Activated CD4-positive, alpha-beta memory T cell treated with anti-CD3 and anti-CD28 coated beads, Interleukin-2, amount 10 ng/mL, durations not matched to agents 7 days and 5 days (primary cell): ENCODE measurements around the gene FUT7. TPM values are rescaled to one million over a fixed set of nuclear protein-coding genes. Genes with fewer than 3 reads are reported as not detected.
"Not testable (repeated sequence)": the region's sequence is repeated elsewhere in the genome, so short reads cannot be mapped to it uniquely, and the experiment has no call there.

Experiments
- CTCF ChIA-PET: fragments of 350-600 bp; sonication (Branson Sonifier 250); formaldehyde crosslinking; loops from one replicate; lab custom pipeline; 2021; ENCODE audit warnings: antibody characterized with exemption, inconsistent platforms; lab: Charles Lee
- POLR2A ChIA-PET: fragments of 350-600 bp; sonication (Branson Sonifier 250); formaldehyde crosslinking; loops from one replicate; lab custom pipeline; 2021; ENCODE audit warnings: antibody characterized with exemption; lab: Charles Lee
- DNase-seq: peaks from one replicate; pipeline ENCODE4 v3.0.0-alpha.2; 2020
- H3K27ac Mint-ChIP-seq: one replicate; pipeline ENCODE4 v1.8.0; 2021; ENCODE audit warnings: mild to moderate bottlenecking, mixed read lengths
- H3K27me3 Mint-ChIP-seq: one replicate; pipeline ENCODE4 v1.8.0; 2021; ENCODE audit warnings: mixed read lengths
- H3K36me3 Mint-ChIP-seq: one replicate; pipeline ENCODE4 v1.8.0; 2021; ENCODE audit warnings: low read depth, mixed read lengths
- H3K4me1 Mint-ChIP-seq: one replicate; pipeline ENCODE4 v1.8.0; 2021; ENCODE audit warnings: mixed read lengths
- H3K4me3 Mint-ChIP-seq: one replicate; pipeline ENCODE4 v1.8.0; 2021; ENCODE audit warnings: mild to moderate bottlenecking, mixed read lengths
- H3K9me3 Mint-ChIP-seq: one replicate; pipeline ENCODE4 v1.8.0; 2021; ENCODE audit warnings: mixed read lengths
- total RNA-seq, 2 experiments: library from RNA; stranded (reverse); gene quantifications; one replicate each; pipeline ENCODE4 v1.2.3, GENCODE V29; 2021

FUT7 gene
- total RNA-seq, 2 experiments from 2014 or later: 9.9 to 10.4 TPM

DNA sequence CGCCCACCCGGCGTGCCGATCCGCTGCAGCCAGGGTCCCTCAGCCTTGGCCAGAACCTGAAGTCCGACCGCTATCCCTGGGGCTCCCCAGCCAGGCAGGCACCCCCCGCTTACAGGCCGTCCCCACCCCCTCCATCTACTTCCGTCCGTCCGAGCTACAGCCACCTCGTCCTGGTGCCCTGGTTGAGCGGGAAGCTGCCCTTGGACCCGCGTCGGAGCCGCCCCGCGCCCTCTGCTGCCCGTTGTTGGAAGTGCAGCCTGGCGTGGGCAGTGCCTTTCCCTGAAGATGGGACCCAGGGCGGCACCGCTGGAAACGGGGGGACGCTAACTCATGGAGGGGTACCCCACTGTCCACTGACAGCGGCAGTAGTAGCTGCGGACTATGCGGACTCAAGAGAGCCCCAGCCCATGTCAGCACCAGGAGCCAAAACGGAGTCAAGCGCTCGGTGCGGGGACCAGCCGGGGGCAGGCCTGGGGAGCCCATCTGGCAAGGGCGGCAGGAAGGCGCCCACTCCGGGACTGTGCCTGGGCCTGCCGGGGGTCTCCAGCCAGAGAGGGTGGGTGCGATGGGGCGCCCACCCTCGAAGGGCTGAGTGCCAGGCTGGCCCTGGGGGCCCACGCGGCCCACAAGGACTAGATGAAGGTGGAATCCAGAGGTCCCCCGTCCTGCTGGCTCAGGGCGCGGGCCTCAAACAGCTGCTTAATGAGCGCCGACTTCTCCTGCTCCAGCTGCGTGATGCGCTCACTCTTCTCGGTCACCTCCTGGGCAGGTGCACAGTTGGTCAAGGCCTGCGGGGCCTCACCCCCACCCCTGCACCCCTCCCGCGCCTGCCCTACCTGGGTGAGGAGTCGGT lies 32.4 kb upstream of the FUT7 start:
- H3K27ac Mint-ChIP-seq: no peak overlapping the region
- no peaks in the 10 kb centered on the region for H3K9me3 Mint-ChIP-seq
- POLR2A ChIA-PET: interaction anchor here (0.8 to 1.2 kb wide), 3 partner anchors 21 to 31 kb away, joined by 3 to 5 read pairs (median 3); no protein-coding TSS in a partner anchor
- CTCF ChIA-PET: interaction anchor here (0.7 to 8.8 kb wide), 15 partner anchors 9 to 274 kb away, joined by 3 to 105 read pairs (median 4); partner anchors contain the start of genes ABCA2, FUT7, MAN1B1 and TMEM141
- peaks cover 10% of the 10 kb centered on the region for H3K36me3 Mint-ChIP-seq
- no peaks in the 10 kb centered on the region for H3K27me3 Mint-ChIP-seq
- peaks cover 19% of the 10 kb centered on the region for H3K4me1 Mint-ChIP-seq
- DNase-seq: peak; percentile 63
- no peak overlapping the region for H3K4me3 Mint-ChIP-seq

DNA sequence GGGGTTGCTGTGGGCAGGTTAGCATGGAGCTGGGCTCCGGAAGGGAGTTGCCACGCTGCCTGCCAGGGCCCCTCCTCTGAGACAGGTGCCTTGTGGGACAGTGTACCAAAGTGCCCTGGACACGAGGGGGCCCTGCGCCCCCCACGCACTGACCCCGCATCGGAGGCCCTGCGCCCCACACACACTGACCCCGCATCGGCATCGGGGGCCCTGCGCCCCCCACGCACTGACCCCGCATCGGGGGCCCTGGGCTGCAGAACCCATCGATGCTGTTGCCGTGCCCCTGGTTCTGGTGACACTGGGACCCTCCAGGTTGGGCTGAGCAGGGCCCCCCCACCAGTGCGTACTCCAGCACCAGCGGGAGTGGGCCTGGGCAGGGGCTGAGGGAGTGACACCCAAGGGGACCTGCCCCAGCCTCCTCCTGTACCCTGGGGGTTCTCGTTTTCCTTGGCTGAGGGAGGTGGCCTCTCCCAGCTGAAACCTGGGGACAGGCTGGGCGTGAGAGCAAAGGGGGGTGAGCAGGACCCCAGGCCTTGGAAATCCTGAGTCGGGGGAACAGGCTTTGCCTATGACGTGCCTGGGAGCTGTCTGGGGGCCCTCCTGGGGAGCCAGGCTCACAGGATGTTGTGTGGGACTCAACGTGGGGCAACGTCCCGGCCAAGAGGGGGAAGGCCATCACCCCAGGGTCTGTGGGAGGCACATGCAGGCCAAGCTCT lies 31.6 kb upstream of the FUT7 start:
- Mint-ChIP-seq H3K9me3 (no peaks in the 10 kb centered on the region), H3K36me3 (peaks cover 10% of the 10 kb centered on the region)
- POLR2A ChIA-PET: interaction anchor here (0.8 to 1.2 kb wide), 4 partner anchors 22 to 37 kb away, joined by 3 to 5 read pairs (median 3); no protein-coding TSS in a partner anchor

DNA sequence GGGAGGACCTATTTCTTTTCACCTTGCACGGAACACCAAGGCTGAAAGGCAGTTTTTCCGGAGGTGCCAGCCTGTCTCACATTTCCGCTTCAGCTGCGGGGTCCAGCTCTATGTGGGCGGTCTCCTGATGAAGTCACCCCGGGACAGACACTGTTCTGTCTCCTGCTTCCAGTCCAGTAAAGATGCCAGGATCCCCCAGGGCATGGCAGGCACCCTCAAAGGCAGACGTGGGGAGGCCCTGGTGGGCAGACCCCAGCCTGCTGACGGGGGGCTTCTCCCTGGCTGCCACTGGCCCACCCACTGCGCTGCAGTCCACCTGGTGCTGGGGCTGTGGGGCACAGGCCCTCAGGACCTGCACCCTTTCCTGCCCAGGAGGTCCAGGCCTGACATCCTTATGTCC lies 30.9 kb upstream of the FUT7 start:
- H3K4me3 Mint-ChIP-seq, H3K27ac Mint-ChIP-seq, H3K27me3 Mint-ChIP-seq, H3K36me3 Mint-ChIP-seq, H3K4me1 Mint-ChIP-seq, CTCF ChIA-PET, H3K9me3 Mint-ChIP-seq, DNase-seq: not testable (repeated sequence)
- POLR2A ChIA-PET: interaction anchor here (1.0 kb wide), 1 partner anchor 36 kb away, joined by 3 read pairs; no protein-coding TSS in a partner anchor

More for the DNA sequence above, 31.6 kb upstream of the FUT7 start:
- no peak for DNase-seq
- no peak overlapping the region for H3K4me3 Mint-ChIP-seq
- no peaks in the 10 kb centered on the region for H3K27me3 Mint-ChIP-seq
- CTCF ChIA-PET: interaction anchor here (0.7 to 8.8 kb wide), 15 partner anchors 8 to 273 kb away, joined by 3 to 105 read pairs (median 4); partner anchors contain the start of genes ABCA2, FUT7, MAN1B1 and TMEM141
- no peak overlapping the region for H3K27ac Mint-ChIP-seq
- peaks cover 12% of the 10 kb centered on the region for H3K4me1 Mint-ChIP-seq

DNA sequence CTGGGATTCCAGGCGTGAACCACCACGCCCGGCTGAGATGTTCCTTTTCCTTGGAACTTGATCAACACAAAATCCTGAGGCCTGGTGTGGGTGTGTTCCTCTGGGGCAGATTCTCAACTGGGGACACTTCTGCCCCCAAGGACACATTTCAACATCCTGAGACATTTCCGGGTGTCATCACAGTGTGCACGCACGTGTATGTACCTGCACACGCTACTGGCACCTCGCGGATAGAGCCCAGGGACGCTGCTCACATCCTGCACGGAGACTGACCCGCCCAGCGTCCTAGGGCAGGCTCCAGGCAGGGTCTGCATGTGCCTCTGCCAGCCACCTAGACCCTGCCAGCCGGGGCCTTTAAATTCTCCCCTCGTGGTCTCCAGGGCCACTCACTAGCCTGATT lies 30.5 kb upstream of the FUT7 start:
- Mint-ChIP-seq H3K36me3 (peaks cover 5% of the 10 kb centered on the region), H3K4me1 (peaks cover 3% of the 10 kb centered on the region), H3K27me3 (no peaks in the 10 kb centered on the region), H3K4me3 (no peak overlapping the region), H3K27ac (no peak overlapping the region), H3K9me3 (no peaks in the 10 kb centered on the region)
- ChIA-PET CTCF (no interaction called here), POLR2A (no interaction called here)
- no peak for DNase-seq

DNA sequence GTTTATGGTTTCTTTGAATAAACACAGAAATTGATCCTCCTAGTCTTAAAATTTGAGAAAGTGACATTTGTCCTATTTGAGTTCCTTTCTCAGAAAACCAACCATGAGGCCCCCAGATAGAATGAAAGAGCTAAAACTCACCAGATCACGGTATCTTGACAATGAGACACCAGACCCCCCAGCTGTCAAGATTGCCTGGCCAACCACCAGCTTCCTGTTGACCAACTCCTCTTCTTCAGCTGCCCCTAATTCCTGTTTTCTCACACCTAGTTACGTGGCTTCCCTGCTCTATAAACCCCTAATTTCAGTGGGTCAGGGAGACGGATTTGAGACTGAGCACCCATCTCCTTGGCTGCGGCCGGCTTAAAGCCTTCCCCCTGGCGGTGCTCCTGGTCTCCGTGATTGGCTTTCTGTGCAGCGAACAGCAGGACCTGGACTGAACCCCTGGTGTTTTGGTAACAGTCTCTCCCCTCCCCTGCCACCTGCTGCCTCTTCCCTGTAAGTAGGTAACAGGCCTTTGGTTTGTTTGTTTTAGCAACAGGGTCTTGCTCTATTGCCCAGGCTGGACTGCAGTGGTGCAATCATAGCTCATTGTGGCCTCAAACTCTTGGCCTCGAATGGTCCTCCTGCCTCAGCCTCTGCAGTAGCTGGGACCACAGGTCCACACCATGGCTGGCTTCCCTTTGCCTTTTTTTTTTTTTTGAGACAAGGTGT lies 26.8 kb upstream of the FUT7 start:
- ChIA-PET POLR2A (interaction anchor here (1.4 kb wide), 1 partner anchor 11 kb away, joined by 5 read pairs; the partner anchor contains the start of gene SAPCD2), CTCF (interaction anchor here (0.6 to 2.4 kb wide), 6 partner anchors 9 to 605 kb away, joined by 3 to 15 read pairs (median 6); partner anchors contain the start of gene NPDC1)
- Mint-ChIP-seq H3K27me3 (peaks cover 6% of the 10 kb centered on the region), H3K9me3 (no peaks in the 10 kb centered on the region), H3K4me3 (no peak overlapping the region), H3K27ac (no peak overlapping the region), H3K36me3 (no peaks in the 10 kb centered on the region), H3K4me1 (no peaks in the 10 kb centered on the region)
- DNase-seq: no peak

DNA sequence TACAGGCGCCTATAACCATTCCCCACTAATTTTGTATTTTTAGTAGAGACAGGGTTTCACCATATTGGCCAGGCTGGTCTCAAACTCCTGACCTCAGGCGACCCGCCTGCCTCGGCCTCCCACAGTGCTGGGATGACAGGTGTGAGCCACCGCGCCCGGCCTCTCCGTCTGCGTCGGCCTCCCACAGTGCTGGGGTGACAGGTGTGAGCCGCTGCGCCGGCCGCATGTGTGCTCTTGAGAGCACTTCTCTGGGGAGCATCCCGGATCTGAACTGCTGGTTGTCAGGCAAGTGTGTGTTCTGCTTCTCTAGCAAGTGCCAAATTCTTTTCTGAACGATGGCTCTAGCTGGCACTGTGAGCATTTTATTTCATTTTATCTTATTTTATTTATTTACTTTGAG lies 25.7 kb upstream of the FUT7 start:
- Mint-ChIP-seq H3K4me1 (no peaks in the 10 kb centered on the region), H3K9me3 (no peaks in the 10 kb centered on the region), H3K36me3 (no peaks in the 10 kb centered on the region), H3K27ac (no peak overlapping the region), H3K4me3 (no peak overlapping the region), H3K27me3 (peaks cover 10% of the 10 kb centered on the region)
- CTCF ChIA-PET: interaction anchor here (1.8 to 2.3 kb wide), 2 partner anchors 10 to 11 kb away, joined by 8 to 15 read pairs; partner anchors contain the start of gene NPDC1
- no peak for DNase-seq
- POLR2A ChIA-PET: no interaction called here

DNA sequence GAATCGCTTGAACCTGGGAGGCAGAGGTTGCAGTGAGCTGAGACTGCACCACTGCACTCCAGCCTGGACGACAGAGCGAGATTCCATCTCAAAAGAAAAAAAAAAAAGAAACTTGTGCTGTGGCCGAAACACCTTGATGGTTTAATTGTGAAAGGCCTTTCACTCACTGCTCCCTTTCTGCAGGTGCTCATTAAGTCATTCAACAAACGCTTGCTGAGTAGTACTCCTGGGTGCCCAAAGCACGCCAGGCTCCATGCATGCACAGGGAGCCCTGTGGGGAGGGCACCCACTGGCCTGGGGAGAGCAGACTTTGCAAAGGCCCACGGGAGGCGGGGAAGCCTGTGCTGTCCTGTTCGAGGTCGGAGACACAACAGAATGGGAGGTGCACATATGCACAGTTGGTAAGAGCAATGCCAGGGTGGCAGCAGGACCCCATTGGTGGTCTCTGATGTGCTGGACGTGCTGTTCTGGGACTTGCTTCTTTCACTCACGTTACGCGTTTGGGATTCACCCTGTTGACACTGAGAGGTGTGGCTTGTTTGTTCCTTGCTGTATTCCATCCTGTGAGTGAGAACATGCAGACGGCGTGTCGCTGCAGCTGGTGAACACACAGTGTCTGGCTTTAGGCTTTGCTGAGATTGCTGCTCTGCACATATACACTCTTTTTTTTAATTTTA lies 25.0 kb upstream of the FUT7 start:
- POLR2A ChIA-PET: interaction anchor here (1.5 kb wide), 1 partner anchor 12 kb away, joined by 8 read pairs; no protein-coding TSS in a partner anchor

DNA sequence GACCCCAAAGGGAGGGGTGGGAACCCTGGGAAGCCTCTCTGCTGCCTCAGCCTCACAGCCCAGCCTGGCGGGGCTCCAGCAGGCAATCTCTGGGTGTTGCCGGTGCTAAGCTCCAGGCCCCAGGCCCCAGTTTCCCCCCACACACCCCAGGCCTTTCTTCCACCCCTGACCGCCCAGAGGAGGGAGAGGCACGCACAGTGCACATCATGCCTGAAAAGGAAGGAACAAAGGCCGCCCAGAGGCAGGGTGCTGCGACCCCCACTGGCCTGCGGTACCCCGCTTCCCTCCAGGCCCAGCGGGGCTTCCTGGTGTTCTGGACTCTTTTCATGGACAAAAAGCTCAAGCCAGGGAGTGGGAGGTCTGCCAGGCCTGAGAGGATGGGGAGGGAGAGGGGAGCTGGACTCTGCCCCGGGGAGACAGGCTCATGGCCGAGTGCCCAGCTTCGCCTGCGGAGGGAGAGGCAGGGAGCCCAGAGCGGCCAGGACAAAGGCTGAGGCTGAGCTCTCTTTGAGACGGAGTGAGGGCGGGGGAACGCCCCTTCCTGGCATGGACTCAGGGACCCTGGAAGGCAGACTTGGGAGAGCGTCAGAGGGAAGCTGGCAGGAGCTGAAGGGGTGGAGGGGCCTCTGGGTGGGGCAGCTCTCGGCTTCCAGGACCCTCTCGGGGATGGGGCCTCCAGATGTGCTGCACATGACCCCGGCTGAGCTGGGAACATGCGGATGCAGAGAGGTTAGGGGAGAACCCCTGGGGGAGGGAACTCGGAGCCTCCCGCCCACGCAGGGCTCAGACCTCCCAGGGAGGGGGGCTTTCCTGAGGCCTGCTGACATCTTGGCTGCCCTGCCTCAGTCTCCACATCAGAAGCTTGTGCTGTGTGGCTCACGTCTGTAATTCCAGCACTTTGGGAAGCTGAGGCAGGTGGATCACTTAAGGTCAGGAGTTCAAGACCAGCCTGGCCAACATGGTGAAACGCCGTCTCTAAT lies 23.8 kb upstream of the FUT7 start:
- H3K27ac Mint-ChIP-seq: no peak overlapping the region
- no peaks in the 10 kb centered on the region for H3K4me1 Mint-ChIP-seq
- no peaks in the 10 kb centered on the region for H3K9me3 Mint-ChIP-seq
- H3K27me3 Mint-ChIP-seq: peaks cover 16% of the 10 kb centered on the region
- ChIA-PET POLR2A (interaction anchor here (1.1 to 1.6 kb wide), 5 partner anchors 11 to 26 kb away, joined by 4 to 8 read pairs (median 5); partner anchors contain the start of genes SAPCD2 and UAP1L1), CTCF (interaction anchor here (0.7 to 2.1 kb wide), 7 partner anchors 8 to 138 kb away, joined by 3 to 12 read pairs (median 4); partner anchors contain the start of genes NPDC1 and SAPCD2)
- DNase-seq: no peak
- no peaks in the 10 kb centered on the region for H3K36me3 Mint-ChIP-seq
- no peak overlapping the region for H3K4me3 Mint-ChIP-seq

More for the DNA sequence above, 25.0 kb upstream of the FUT7 start:
- Mint-ChIP-seq H3K36me3 (no peaks in the 10 kb centered on the region), H3K27ac (no peak overlapping the region), H3K9me3 (no peaks in the 10 kb centered on the region), H3K27me3 (peaks cover 16% of the 10 kb centered on the region), H3K4me3 (no peak overlapping the region), H3K4me1 (no peaks in the 10 kb centered on the region)
- CTCF ChIA-PET: interaction anchor here (0.7 to 2.3 kb wide), 4 partner anchors 10 to 139 kb away, joined by 3 to 15 read pairs (median 11); partner anchors contain the start of gene NPDC1
- DNase-seq: no peak

DNA sequence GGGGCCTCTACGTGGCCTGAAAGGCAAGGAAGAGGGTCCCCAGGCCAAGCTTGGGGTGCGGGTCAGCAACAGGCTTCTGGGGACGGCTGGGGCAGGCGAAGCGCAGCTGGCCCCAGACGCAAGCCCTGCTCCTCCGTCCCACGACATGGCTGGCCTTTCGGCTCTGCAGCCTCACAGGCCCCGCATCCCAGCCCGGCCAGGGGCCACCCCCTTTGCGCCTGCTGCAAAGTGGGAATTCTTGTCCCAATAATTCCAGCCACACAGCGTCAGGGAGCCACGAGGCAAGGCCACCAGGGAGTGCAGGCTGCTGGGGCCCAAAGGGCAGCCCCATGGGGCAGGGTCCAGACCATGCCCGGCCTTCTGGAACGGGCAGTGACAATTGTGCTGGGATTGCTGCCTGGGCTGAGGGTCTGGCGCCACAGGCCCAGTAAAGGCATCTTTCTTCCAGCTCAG lies 23.1 kb upstream of the FUT7 start:
- peaks cover 20% of the 10 kb centered on the region for H3K27me3 Mint-ChIP-seq
- CTCF ChIA-PET: interaction anchor here (0.9 to 2.1 kb wide), 4 partner anchors 8 to 12 kb away, joined by 4 to 12 read pairs (median 7); partner anchors contain the start of gene NPDC1
- no peak overlapping the region for H3K4me3 Mint-ChIP-seq
- H3K9me3 Mint-ChIP-seq: no peaks in the 10 kb centered on the region
- H3K4me1 Mint-ChIP-seq: no peaks in the 10 kb centered on the region
- DNase-seq: no peak
- POLR2A ChIA-PET: interaction anchor here (1.1 to 1.6 kb wide), 5 partner anchors 10 to 25 kb away, joined by 4 to 8 read pairs (median 5); partner anchors contain the start of genes SAPCD2 and UAP1L1
- H3K27ac Mint-ChIP-seq: no peak overlapping the region
- H3K36me3 Mint-ChIP-seq: no peaks in the 10 kb centered on the region
